ENCODE results near the gene PTPRG. TPM values are rescaled to one million over a fixed set of nuclear protein-coding genes. Genes with fewer than 3 reads are reported as not detected.

PTPRG gene
- polyA plus RNA-seq, 2 donors, result 1.1 to 1.6 TPM

- no peak overlapping the region for H3K4me3 ChIP-seq (ENCODE audit: low read depth in 1 of 2, low read length in 2 of 2)
- H3K4me1 ChIP-seq (ENCODE audit: control insufficient read depth in 2 of 2, insufficient read depth in 2 of 2, low read length in 1 of 2), result no peaks in the 10 kb centered on the region
- no peak overlapping the region for H3K27ac ChIP-seq (ENCODE audit: low read depth in 2 of 2, low read length in 1 of 2)
- no peaks in the 10 kb centered on the region for H3K36me3 ChIP-seq (ENCODE audit: control insufficient read depth in 2 of 2, insufficient read depth in 2 of 2, low read length in 1 of 2)
- no peaks in the 10 kb centered on the region for H3K27me3 ChIP-seq (ENCODE audit: control insufficient read depth in 1 of 2, insufficient read depth in 2 of 2, low read length in 2 of 2)
- 77 to 78% methylated on average over 5 of the region's 5 CpGs for WGBS, 2 donors
- no peaks in the 10 kb centered on the region for H3K9me3 ChIP-seq (ENCODE audit: control insufficient read depth in 2 of 2, insufficient read depth in 1 of 2, low read depth in 1 of 2, low read length in 1 of 2)
Observed at GRCh38 chr3:61925721-61926120, 364.4 kb downstream of the PTPRG start.

DNA sequence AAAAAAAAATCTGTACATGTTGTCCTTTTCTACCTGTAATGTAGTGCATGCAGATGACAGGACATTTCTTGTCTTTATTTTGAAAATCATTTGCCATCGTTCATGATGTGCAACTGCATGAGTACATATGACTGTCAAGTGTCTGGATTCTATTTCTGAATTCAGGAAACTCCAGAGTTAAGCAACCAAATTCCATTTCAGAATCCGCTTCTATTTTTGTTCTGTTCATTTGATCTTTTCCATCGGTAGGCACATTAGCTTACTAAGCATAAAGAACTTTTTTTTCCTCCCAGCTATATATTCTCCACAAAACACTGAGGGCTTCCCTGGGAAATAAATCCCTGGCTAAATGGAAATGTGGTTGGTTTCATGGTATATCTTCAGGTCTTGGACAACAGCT lies 365.6 kb downstream of the PTPRG start:
- Histone ChIP-seq H3K27me3 (ENCODE audit: control insufficient read depth in 1 of 2, insufficient read depth in 2 of 2, low read length in 2 of 2) (no peaks in the 10 kb centered on the region), H3K4me1 (ENCODE audit: control insufficient read depth in 2 of 2, insufficient read depth in 2 of 2, low read length in 1 of 2) (no peaks in the 10 kb centered on the region), H3K27ac (ENCODE audit: low read depth in 2 of 2, low read length in 1 of 2) (no peak overlapping the region), H3K4me3 (ENCODE audit: low read depth in 1 of 2, low read length in 2 of 2) (no peak overlapping the region), H3K9me3 (ENCODE audit: control insufficient read depth in 2 of 2, insufficient read depth in 1 of 2, low read depth in 1 of 2, low read length in 1 of 2) (no peaks in the 10 kb centered on the region), H3K36me3 (ENCODE audit: control insufficient read depth in 2 of 2, insufficient read depth in 2 of 2, low read length in 1 of 2) (no peaks in the 10 kb centered on the region)
- WGBS, 2 donors, result 27 to 52% methylated on average over 3 of the region's 3 CpGs

GRCh38 chr3:61927332-61927731 lies 366.0 kb downstream of the PTPRG start:
- Histone ChIP-seq H3K36me3 (ENCODE audit: control insufficient read depth in 2 of 2, insufficient read depth in 2 of 2, low read length in 1 of 2) (no peaks in the 10 kb centered on the region), H3K4me3 (ENCODE audit: low read depth in 1 of 2, low read length in 2 of 2) (no peak overlapping the region), H3K27me3 (ENCODE audit: control insufficient read depth in 1 of 2, insufficient read depth in 2 of 2, low read length in 2 of 2) (no peaks in the 10 kb centered on the region), H3K27ac (ENCODE audit: low read depth in 2 of 2, low read length in 1 of 2) (peak overlapping the region in 1 of 2 donors; percentile 9), H3K4me1 (ENCODE audit: control insufficient read depth in 2 of 2, insufficient read depth in 2 of 2, low read length in 1 of 2) (no peaks in the 10 kb centered on the region), H3K9me3 (ENCODE audit: control insufficient read depth in 2 of 2, insufficient read depth in 1 of 2, low read depth in 1 of 2, low read length in 1 of 2) (no peaks in the 10 kb centered on the region)
- 16 to 47% methylated on average over 3 of the region's 3 CpGs for WGBS, 2 donors

DNA sequence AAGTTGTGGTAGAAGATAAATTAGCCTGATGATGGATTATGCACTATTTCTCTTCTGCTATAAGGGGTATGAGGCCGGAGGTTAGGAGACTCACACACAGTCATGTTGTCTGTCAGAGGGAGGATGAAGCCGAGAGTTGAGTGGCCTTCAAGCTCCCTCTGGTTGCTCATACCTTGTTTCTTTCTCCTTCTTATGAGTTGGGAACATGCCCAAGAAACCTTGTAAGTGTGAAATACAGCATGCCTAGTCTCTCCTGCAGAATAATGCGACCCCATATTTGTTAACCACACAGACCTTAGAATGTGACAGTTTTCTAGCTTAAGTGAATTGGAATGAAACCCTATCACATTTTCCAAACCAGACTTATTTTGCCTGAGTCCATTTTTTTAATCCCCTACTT lies 366.7 kb downstream of the PTPRG start:
- Histone ChIP-seq H3K4me1 (ENCODE audit: control insufficient read depth in 2 of 2, insufficient read depth in 2 of 2, low read length in 1 of 2) (no peaks in the 10 kb centered on the region), H3K9me3 (ENCODE audit: control insufficient read depth in 2 of 2, insufficient read depth in 1 of 2, low read depth in 1 of 2, low read length in 1 of 2) (no peaks in the 10 kb centered on the region), H3K27me3 (ENCODE audit: control insufficient read depth in 1 of 2, insufficient read depth in 2 of 2, low read length in 2 of 2) (no peaks in the 10 kb centered on the region), H3K27ac (ENCODE audit: low read depth in 2 of 2, low read length in 1 of 2) (no peak overlapping the region), H3K36me3 (ENCODE audit: control insufficient read depth in 2 of 2, insufficient read depth in 2 of 2, low read length in 1 of 2) (no peaks in the 10 kb centered on the region), H3K4me3 (ENCODE audit: low read depth in 1 of 2, low read length in 2 of 2) (no peak overlapping the region)
- WGBS, 2 donors, result 46 to 70% methylated on average over 3 of the region's 3 CpGs

DNA sequence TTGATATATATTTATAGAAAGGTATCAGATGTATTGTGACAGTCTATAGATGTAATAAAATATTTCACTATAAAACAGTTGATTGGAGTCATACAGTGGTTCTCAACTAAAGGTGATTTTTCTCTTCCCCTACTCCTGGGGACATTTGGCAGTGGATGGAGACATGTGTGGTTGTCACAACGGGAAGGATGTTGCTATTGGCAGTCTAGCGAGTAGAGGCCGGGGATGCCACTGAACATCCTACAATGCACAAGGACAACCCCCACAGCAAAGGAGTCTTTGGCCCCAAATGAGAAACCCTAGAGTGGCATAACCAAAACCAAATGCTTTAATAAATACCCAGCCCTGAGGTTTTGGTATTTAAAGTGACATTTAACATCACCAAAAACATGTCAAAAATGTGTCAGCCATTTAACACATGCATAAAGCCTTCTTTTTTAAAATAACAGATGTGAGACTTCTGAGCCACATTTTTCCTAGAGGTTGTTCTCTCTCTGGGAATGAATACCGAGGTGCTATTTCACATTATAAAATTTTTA lies 367.5 kb downstream of the PTPRG start:
- Histone ChIP-seq H3K27ac (ENCODE audit: low read depth in 2 of 2, low read length in 1 of 2) (no peak overlapping the region), H3K4me3 (ENCODE audit: low read depth in 1 of 2, low read length in 2 of 2) (no peak overlapping the region), H3K4me1 (ENCODE audit: control insufficient read depth in 2 of 2, insufficient read depth in 2 of 2, low read length in 1 of 2) (no peaks in the 10 kb centered on the region), H3K36me3 (ENCODE audit: control insufficient read depth in 2 of 2, insufficient read depth in 2 of 2, low read length in 1 of 2) (no peaks in the 10 kb centered on the region), H3K27me3 (ENCODE audit: control insufficient read depth in 1 of 2, insufficient read depth in 2 of 2, low read length in 2 of 2) (no peaks in the 10 kb centered on the region), H3K9me3 (ENCODE audit: control insufficient read depth in 2 of 2, insufficient read depth in 1 of 2, low read depth in 1 of 2, low read length in 1 of 2) (no peaks in the 10 kb centered on the region)
- 81% methylated on average over 4 of the region's 4 CpGs for WGBS, 2 donors

DNA sequence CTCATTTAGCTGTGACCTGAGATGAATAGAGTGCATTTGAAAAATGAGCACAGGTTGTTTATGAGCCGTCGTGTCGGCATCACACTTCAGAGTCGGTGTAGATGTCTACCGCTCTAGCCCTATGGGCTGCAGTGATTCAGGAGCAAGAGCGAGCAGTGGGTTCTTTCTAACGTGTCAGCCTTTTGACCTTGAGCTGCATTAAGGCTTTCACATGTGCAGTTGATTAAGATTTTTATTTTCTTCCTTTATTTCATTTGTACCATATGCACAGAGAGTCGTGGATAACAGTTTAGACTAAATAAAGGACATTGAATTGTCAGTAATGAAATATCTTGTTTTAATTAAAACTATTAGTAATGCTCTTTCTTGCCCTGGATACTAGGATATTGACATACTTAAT lies 368.2 kb downstream of the PTPRG start:
- H3K36me3 ChIP-seq (ENCODE audit: control insufficient read depth in 2 of 2, insufficient read depth in 2 of 2, low read length in 1 of 2), result no peaks in the 10 kb centered on the region
- H3K9me3 ChIP-seq (ENCODE audit: control insufficient read depth in 2 of 2, insufficient read depth in 1 of 2, low read depth in 1 of 2, low read length in 1 of 2), result no peaks in the 10 kb centered on the region
- no peaks in the 10 kb centered on the region for H3K4me1 ChIP-seq (ENCODE audit: control insufficient read depth in 2 of 2, insufficient read depth in 2 of 2, low read length in 1 of 2)
- no peaks in the 10 kb centered on the region for H3K27me3 ChIP-seq (ENCODE audit: control insufficient read depth in 1 of 2, insufficient read depth in 2 of 2, low read length in 2 of 2)
- no peak overlapping the region for H3K27ac ChIP-seq (ENCODE audit: low read depth in 2 of 2, low read length in 1 of 2)
- 85 to 86% methylated on average over 8 of the region's 8 CpGs for WGBS, 2 donors
- H3K4me3 ChIP-seq (ENCODE audit: low read depth in 1 of 2, low read length in 2 of 2), result no peak overlapping the region

DNA sequence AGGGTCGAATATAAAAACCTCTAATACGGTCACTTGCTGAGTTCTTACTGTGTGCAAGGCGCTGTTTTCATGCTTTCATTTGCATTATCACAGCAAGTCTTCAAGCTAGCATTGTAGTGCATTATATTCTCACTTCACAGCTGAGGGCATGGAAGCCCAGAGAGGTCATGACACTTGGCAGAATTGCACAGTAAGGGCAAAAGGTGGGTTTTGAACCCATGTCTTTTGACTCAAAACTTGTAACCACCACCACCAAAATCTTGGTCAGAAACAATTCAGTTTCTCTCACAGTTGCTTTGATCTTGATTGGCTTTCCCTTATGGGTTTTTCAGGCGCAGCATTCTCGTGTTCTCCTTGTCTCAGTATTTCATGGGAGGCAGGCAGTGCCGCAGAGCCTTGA lies 371.1 kb downstream of the PTPRG start:
- WGBS, 2 donors, result 91 to 92% methylated on average over 6 of the region's 6 CpGs
- no peak overlapping the region for H3K4me3 ChIP-seq (ENCODE audit: low read depth in 1 of 2, low read length in 2 of 2)
- H3K27ac ChIP-seq (ENCODE audit: low read depth in 2 of 2, low read length in 1 of 2), result no peak overlapping the region
- no peaks in the 10 kb centered on the region for H3K4me1 ChIP-seq (ENCODE audit: control insufficient read depth in 2 of 2, insufficient read depth in 2 of 2, low read length in 1 of 2)
- H3K9me3 ChIP-seq (ENCODE audit: control insufficient read depth in 2 of 2, insufficient read depth in 1 of 2, low read depth in 1 of 2, low read length in 1 of 2), result no peaks in the 10 kb centered on the region
- no peaks in the 10 kb centered on the region for H3K36me3 ChIP-seq (ENCODE audit: control insufficient read depth in 2 of 2, insufficient read depth in 2 of 2, low read length in 1 of 2)
- no peaks in the 10 kb centered on the region for H3K27me3 ChIP-seq (ENCODE audit: control insufficient read depth in 1 of 2, insufficient read depth in 2 of 2, low read length in 2 of 2)

- no peaks in the 10 kb centered on the region for H3K4me1 ChIP-seq (ENCODE audit: control insufficient read depth in 2 of 2, insufficient read depth in 2 of 2, low read length in 1 of 2)
- no peak overlapping the region for H3K27ac ChIP-seq (ENCODE audit: low read depth in 2 of 2, low read length in 1 of 2)
- H3K4me3 ChIP-seq (ENCODE audit: low read depth in 1 of 2, low read length in 2 of 2), result no peak overlapping the region
- H3K27me3 ChIP-seq (ENCODE audit: control insufficient read depth in 1 of 2, insufficient read depth in 2 of 2, low read length in 2 of 2), result no peaks in the 10 kb centered on the region
- H3K36me3 ChIP-seq (ENCODE audit: control insufficient read depth in 2 of 2, insufficient read depth in 2 of 2, low read length in 1 of 2), result no peaks in the 10 kb centered on the region
- WGBS, 2 donors, result 89 to 91% methylated on average over 5 of the region's 5 CpGs
- H3K9me3 ChIP-seq (ENCODE audit: control insufficient read depth in 2 of 2, insufficient read depth in 1 of 2, low read depth in 1 of 2, low read length in 1 of 2), result no peaks in the 10 kb centered on the region
Observed at GRCh38 chr3:61933798-61934504, 372.6 kb downstream of the PTPRG start.

DNA sequence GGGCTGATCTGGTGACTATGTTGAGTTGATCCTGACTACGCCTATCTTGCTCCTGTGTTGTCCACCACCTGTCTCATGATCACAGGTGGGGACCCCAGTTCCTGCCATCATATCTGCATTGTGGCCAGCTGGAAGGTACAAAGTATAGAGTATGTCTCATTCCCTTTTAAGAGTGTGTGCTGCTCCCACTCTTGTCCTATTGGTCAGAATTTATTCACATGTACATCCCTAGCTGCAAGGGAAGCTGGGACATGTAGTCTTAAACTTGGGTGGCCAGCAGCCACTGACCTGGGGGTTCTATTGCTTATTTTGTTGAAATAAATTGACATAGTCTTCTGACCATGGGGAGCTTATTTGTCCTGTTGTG lies 373.1 kb downstream of the PTPRG start:
- H3K4me1 ChIP-seq (ENCODE audit: control insufficient read depth in 2 of 2, insufficient read depth in 2 of 2, low read length in 1 of 2), result no peaks in the 10 kb centered on the region
- no peaks in the 10 kb centered on the region for H3K9me3 ChIP-seq (ENCODE audit: control insufficient read depth in 2 of 2, insufficient read depth in 1 of 2, low read depth in 1 of 2, low read length in 1 of 2)
- H3K27ac ChIP-seq (ENCODE audit: low read depth in 2 of 2, low read length in 1 of 2), result no peak overlapping the region
- H3K36me3 ChIP-seq (ENCODE audit: control insufficient read depth in 2 of 2, insufficient read depth in 2 of 2, low read length in 1 of 2), result no peaks in the 10 kb centered on the region
- H3K4me3 ChIP-seq (ENCODE audit: low read depth in 1 of 2, low read length in 2 of 2), result no peak overlapping the region
- no peaks in the 10 kb centered on the region for H3K27me3 ChIP-seq (ENCODE audit: control insufficient read depth in 1 of 2, insufficient read depth in 2 of 2, low read length in 2 of 2)
- 95 to 100% methylated on average over 1 of the region's 1 CpG for WGBS, 2 donors

DNA sequence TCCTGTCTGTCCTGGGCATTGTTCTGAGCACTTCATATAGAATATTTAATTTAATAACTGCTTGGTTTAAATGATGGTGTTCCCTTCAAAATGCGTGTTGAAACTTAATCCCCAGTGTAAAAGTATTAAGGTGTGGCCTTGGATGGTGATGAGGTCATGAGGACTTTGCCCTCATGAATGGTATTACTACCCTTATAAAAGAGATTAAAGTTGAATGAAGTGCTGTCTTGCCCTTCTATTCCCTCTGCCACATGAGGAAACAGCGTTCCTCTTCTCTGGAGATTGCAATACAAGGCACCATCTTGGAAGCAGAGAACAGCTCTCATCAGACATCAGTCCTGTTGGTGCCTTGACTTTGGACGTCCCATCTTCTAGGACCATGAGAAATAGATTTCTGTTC lies 374.4 kb downstream of the PTPRG start:
- H3K27me3 ChIP-seq (ENCODE audit: control insufficient read depth in 1 of 2, insufficient read depth in 2 of 2, low read length in 2 of 2), result no peaks in the 10 kb centered on the region
- H3K4me1 ChIP-seq (ENCODE audit: control insufficient read depth in 2 of 2, insufficient read depth in 2 of 2, low read length in 1 of 2), result no peaks in the 10 kb centered on the region
- no peak overlapping the region for H3K27ac ChIP-seq (ENCODE audit: low read depth in 2 of 2, low read length in 1 of 2)
- H3K9me3 ChIP-seq (ENCODE audit: control insufficient read depth in 2 of 2, insufficient read depth in 1 of 2, low read depth in 1 of 2, low read length in 1 of 2), result no peaks in the 10 kb centered on the region
- H3K36me3 ChIP-seq (ENCODE audit: control insufficient read depth in 2 of 2, insufficient read depth in 2 of 2, low read length in 1 of 2), result no peaks in the 10 kb centered on the region
- H3K4me3 ChIP-seq (ENCODE audit: low read depth in 1 of 2, low read length in 2 of 2), result no peak overlapping the region
- WGBS, 2 donors, result 76 to 80% methylated on average over 3 of the region's 3 CpGs
